ENCODE measurements around the gene ACP2.
A peak's percentile ranks its signal among the peaks of the same experiment; 100 is the strongest.
"Not testable (repeated sequence)": the region's sequence is repeated elsewhere in the genome, so short reads cannot be mapped to it uniquely, and the experiment has no call there.

The ACP2 gene

GRCh38 chr11:47213950-47214565, 34.6 kb downstream of the ACP2 start:
- DNase-seq (ENCODE audit: extremely low read depth, low read depth): peak; percentile 70
- TF ChIP-seq CTCF (IDR thresholded peaks at IDR 0.05; ENCODE audit: low read depth, low read length): no peak

- no peak for TF ChIP-seq CTCF (IDR thresholded peaks at IDR 0.05; ENCODE audit: low read depth, low read length)
- no peak for DNase-seq (ENCODE audit: extremely low read depth, low read depth)
Observed at GRCh38 chr11:47212938-47213337, 35.7 kb downstream of the ACP2 start.

- DNase-seq (ENCODE audit: extremely low read depth, low read depth): no peak
- no peak for TF ChIP-seq CTCF (IDR thresholded peaks at IDR 0.05; ENCODE audit: low read depth, low read length)
Observed at GRCh38 chr11:47208628-47209027, 40.0 kb downstream of the ACP2 start.

- DNase-seq (ENCODE audit: extremely low read depth, low read depth): not testable (repeated sequence)
Observed at GRCh38 chr11:47208008-47208552, 40.5 kb downstream of the ACP2 start.

GRCh38 chr11:47207459-47207858, 41.2 kb downstream of the ACP2 start:
- no peak for TF ChIP-seq CTCF (IDR thresholded peaks at IDR 0.05; ENCODE audit: low read depth, low read length)
- DNase-seq (ENCODE audit: extremely low read depth, low read depth): no peak

GRCh38 chr11:47206577-47206976, 42.0 kb downstream of the ACP2 start:
- DNase-seq (ENCODE audit: extremely low read depth, low read depth): not testable (repeated sequence)

GRCh38 chr11:47204637-47204989, 44.0 kb downstream of the ACP2 start:
- DNase-seq (ENCODE audit: extremely low read depth, low read depth): no peak
- no peak for TF ChIP-seq CTCF (IDR thresholded peaks at IDR 0.05; ENCODE audit: low read depth, low read length)

- no peak for DNase-seq (ENCODE audit: extremely low read depth, low read depth)
- no peak for TF ChIP-seq CTCF (IDR thresholded peaks at IDR 0.05; ENCODE audit: low read depth, low read length)
Observed at GRCh38 chr11:47202576-47202975, 46.0 kb downstream of the ACP2 start.

Data from AG09319 (cell line).